Duodenal mucosa (tissue), 2 donors: ENCODE measurements around the gene PDZRN4.
"Not testable (repeated sequence)": the region's sequence is repeated elsewhere in the genome, so short reads cannot be mapped to it uniquely, and the experiment has no call there.

Experiments
- H3K27ac ChIP-seq: one replicate; pipeline ENCODE4 v1.7.0; 2013; ENCODE audit warnings: low read depth, low read length
- H3K27me3 ChIP-seq, 2 donors: one replicate each; pipeline ENCODE4 v1.7.0; 2013; ENCODE audit warnings: low read length in 2 of 2, control low read depth in 1 of 2; ENCODE audit not compliant: insufficient read depth in 2 of 2, control insufficient read depth in 1 of 2
- H3K36me3 ChIP-seq, 2 donors: one replicate each; pipeline ENCODE4 v1.7.0; 2013; ENCODE audit warnings: low read length in 2 of 2, control low read depth in 1 of 2; ENCODE audit not compliant: insufficient read depth in 2 of 2, control insufficient read depth in 1 of 2
- H3K4me1 ChIP-seq, 2 donors: one replicate each; pipeline ENCODE4 v1.7.0; 2013; ENCODE audit warnings: low read length in 2 of 2, control low read depth in 1 of 2; ENCODE audit not compliant: insufficient read depth in 2 of 2, control insufficient read depth in 1 of 2
- H3K4me3 ChIP-seq, 2 donors: one replicate each; pipeline ENCODE4 v1.7.0; 2013; ENCODE audit warnings: low read length in 2 of 2, low read depth in 1 of 2
- H3K9ac ChIP-seq, 2 donors: one replicate each; pipeline ENCODE4 v1.7.0; 2013; ENCODE audit warnings: low read length in 2 of 2, low read depth in 1 of 2
- H3K9me3 ChIP-seq, 2 donors: one replicate each; pipeline ENCODE4 v1.7.0; 2013; ENCODE audit warnings: low read length in 2 of 2, control low read depth in 1 of 2; ENCODE audit not compliant: control insufficient read depth in 1 of 2

PDZRN4 gene

GRCh38 chr12:41530441-41530840 lies 342.3 kb downstream of the PDZRN4 start:
- no peak overlapping the region for H3K9ac ChIP-seq
- H3K4me3 ChIP-seq, result no peak overlapping the region
- H3K4me1 ChIP-seq, result no peaks in the 10 kb centered on the region
- no peaks in the 10 kb centered on the region for H3K9me3 ChIP-seq
- H3K27me3 ChIP-seq, result no peaks in the 10 kb centered on the region
- H3K27ac ChIP-seq, result no peak overlapping the region
- no peaks in the 10 kb centered on the region for H3K36me3 ChIP-seq

DNA sequence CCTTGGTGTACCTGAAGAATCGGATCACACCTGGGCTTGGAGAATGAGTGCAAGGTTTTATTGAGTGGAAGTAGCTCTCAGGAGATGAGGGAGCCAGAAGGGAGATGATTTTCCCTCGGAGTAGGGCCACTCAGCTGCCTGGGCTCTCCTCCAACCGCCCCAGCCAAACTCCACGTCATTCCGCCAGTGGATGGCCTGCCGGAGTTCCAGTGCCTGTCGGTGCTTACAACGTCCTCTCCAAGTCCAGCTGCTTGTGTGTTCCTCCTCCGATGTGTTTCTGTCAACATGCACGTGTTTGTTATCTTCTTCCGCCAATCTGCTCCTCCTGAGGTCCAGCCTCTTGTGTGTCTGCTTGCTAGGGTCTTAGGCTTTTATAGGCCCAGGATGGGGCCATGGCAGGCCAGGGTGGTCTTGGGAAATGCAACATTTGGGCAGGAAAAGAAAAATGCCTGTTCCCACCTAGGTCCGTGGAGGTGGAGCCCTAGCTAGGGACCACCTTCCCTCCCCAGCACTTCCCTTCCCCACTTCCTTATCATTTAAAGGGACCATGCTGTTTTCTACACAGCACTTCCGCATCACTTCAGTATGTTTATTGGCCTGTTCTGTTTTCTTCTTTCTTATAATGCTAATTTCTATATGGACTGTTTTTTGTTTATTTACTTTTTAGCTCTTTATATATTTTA lies 343.2 kb downstream of the PDZRN4 start:
- H3K4me1 ChIP-seq, result no peaks in the 10 kb centered on the region
- H3K36me3 ChIP-seq, result no peaks in the 10 kb centered on the region
- no peaks in the 10 kb centered on the region for H3K27me3 ChIP-seq
- no peak overlapping the region for H3K4me3 ChIP-seq
- H3K27ac ChIP-seq, result no peak overlapping the region
- no peak overlapping the region for H3K9ac ChIP-seq
- H3K9me3 ChIP-seq, result no peaks in the 10 kb centered on the region

DNA sequence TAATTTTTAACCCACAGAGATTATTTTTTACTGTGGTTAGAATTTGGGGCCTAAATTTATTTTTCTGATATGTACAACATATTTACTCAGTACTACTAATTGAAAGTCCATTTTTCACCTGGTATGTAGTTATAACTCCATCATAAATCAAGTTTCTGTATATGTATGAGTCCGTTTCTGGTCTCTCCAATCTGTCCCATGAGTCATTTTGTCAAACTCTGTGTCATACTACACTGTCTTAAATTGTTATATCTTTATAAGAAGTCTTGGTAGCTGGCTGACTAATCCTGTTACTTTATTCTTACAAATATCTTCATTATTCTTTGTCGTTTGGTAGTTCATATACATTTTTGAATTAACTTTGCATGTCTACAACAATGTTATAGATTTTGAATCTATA lies 344.0 kb downstream of the PDZRN4 start:
- Histone ChIP-seq H3K9ac (no peak overlapping the region), H3K9me3 (no peaks in the 10 kb centered on the region), H3K27me3 (no peaks in the 10 kb centered on the region), H3K36me3 (no peaks in the 10 kb centered on the region), H3K4me1 (no peaks in the 10 kb centered on the region), H3K4me3 (no peak overlapping the region), H3K27ac (no peak overlapping the region)

DNA sequence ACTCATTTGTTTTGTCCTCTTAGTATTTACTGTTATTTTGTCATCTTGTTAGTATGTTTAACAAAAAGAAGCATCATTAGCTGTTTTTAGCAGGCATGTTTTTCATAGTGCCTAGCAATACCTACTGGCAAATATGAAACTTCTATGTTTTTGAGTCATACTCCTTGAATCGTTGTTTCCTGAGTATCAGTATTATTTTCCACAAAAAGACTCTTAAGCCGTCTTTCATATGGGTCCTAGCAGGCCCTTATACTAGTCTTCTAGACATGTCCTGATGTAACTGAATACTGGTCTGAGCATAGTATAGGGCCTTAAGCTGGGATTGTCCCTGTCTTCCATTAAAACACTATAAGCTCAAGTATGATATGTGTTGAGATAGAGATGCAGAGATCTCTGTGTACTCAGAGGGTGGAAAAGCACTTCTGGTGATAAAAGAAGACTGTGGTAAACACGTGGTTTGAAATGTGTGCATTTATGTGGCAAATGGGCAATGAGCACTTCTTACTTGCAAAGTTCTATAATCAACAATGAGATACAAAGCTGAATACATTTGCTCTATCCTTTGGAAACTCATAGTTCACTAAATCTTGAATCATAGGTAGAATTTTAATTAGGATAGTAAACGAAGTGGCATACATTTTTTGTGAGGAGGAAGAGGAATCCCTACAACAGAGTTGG lies 348.8 kb downstream of the PDZRN4 start:
- Histone ChIP-seq H3K9ac (no peak overlapping the region), H3K27me3 (no peaks in the 10 kb centered on the region), H3K4me1 (no peaks in the 10 kb centered on the region), H3K36me3 (no peaks in the 10 kb centered on the region), H3K9me3 (no peaks in the 10 kb centered on the region), H3K27ac (no peak overlapping the region), H3K4me3 (no peak overlapping the region)

GRCh38 chr12:41537522-41537921 lies 349.4 kb downstream of the PDZRN4 start:
- Histone ChIP-seq H3K27me3 (no peaks in the 10 kb centered on the region), H3K4me3 (no peak overlapping the region), H3K9me3 (no peaks in the 10 kb centered on the region), H3K36me3 (no peaks in the 10 kb centered on the region), H3K9ac (no peak overlapping the region), H3K4me1 (no peaks in the 10 kb centered on the region), H3K27ac (no peak overlapping the region)

DNA sequence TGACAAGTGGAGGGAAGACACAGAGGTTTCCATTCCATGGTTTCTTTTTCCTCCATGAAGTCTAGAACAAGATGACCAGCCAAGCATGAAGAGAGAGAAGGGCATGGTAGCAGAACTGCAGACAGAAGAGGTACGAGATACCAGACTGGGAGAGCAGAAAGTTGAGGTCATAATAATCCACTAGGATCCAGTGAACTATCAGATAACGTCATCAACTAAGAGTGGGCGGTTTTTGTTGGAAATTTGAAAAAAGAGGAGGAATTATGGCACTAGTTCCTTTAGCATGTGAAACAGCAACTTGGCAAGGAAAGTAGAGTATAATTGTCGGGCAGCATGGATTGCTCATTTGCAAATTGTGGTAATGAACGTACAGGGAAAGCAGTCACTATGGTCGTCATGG lies 357.6 kb downstream of the PDZRN4 start:
- H3K36me3 ChIP-seq, result no peaks in the 10 kb centered on the region
- H3K27me3 ChIP-seq, result no peaks in the 10 kb centered on the region
- no peaks in the 10 kb centered on the region for H3K9me3 ChIP-seq
- no peak overlapping the region for H3K4me3 ChIP-seq
- H3K4me1 ChIP-seq, result no peaks in the 10 kb centered on the region
- H3K27ac ChIP-seq, result no peak overlapping the region
- H3K9ac ChIP-seq, result no peak overlapping the region

DNA sequence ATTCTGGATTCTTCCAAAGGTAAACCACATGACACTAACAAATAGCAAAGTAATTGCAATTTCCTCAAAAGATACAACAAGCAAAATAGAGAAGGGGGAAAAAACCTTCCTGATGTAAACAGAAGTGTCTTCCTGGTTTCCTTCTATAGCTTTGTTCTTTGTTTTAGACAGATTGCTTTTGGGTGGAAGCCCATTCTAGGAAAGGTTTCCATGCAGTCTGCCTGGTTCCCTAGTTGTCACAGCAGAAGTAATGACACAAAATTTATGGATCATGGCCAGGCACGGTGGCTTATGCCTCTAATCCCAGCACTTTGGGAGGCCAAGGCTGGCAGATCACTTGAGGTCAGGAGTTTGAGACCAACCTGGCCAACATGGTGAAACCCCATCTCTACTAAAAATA lies 359.0 kb downstream of the PDZRN4 start:
- H3K4me1 ChIP-seq, H3K4me3 ChIP-seq, H3K9ac ChIP-seq, H3K36me3 ChIP-seq, H3K27me3 ChIP-seq, H3K9me3 ChIP-seq, H3K27ac ChIP-seq: not testable (repeated sequence)

DNA sequence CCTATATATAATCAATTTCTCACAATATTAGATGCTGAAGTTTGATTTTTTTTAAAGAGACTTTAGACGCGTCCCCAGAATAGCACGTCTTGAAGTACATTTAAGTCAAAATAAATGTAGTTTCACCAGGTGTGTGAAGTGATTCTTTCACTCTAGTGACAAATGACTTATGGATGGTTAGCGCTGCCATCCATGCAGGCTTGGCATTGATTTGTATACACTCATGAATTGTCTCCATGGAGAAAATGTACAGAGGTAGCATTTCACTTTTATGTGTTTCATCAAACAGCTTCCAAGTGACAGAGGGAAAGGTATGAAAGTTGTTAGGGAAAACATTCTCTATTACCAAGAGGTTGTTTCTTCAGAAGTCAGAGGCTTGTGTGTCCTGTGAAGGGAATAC lies 360.8 kb downstream of the PDZRN4 start:
- Histone ChIP-seq H3K27ac (no peak overlapping the region), H3K36me3 (no peaks in the 10 kb centered on the region), H3K4me1 (no peaks in the 10 kb centered on the region), H3K9ac (no peak overlapping the region), H3K27me3 (no peaks in the 10 kb centered on the region), H3K9me3 (no peaks in the 10 kb centered on the region), H3K4me3 (no peak overlapping the region)

DNA sequence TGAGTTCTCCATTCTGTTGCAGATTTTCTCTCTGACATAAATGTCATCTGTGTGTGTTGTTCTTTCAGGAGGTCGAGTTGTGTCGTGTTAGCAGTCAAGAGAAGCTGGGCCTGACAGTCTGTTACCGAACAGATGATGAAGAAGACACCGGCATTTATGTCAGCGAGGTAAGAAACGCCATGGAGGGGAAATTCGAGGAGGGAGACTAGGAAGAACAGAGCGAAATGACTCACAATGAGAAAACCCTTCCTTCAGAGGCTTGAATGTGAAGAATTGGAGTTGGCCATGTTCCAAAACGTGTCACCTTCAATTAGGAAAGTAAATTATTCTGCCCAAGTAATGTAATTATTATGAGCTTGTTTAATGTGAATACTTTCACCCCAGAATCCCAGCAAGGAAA lies 364.5 kb downstream of the PDZRN4 start:
- no peak overlapping the region for H3K4me3 ChIP-seq
- no peaks in the 10 kb centered on the region for H3K9me3 ChIP-seq
- no peaks in the 10 kb centered on the region for H3K27me3 ChIP-seq
- H3K36me3 ChIP-seq, result no peaks in the 10 kb centered on the region
- no peaks in the 10 kb centered on the region for H3K4me1 ChIP-seq
- H3K27ac ChIP-seq, result no peak overlapping the region
- H3K9ac ChIP-seq, result no peak overlapping the region

DNA sequence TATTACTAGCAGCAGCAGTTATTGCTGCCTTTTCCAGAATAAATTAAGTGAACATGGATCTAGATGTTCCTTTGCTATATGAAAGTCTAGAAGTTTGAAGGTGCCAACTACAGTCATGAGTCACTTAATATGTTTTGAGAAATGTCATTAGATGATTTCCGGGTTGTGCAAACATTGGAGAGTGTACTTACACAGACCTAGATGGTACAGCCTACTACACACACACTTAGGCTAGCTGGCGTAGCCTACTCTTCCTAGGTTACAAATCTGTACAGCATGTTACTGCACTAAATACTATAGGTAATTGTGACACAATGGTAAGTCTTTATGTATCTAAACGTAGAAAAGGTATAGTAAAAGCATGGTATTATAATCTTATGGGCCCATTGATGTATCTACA lies 368.1 kb downstream of the PDZRN4 start:
- Histone ChIP-seq H3K4me3 (no peak overlapping the region), H3K27me3 (no peaks in the 10 kb centered on the region), H3K4me1 (no peaks in the 10 kb centered on the region), H3K27ac (no peak overlapping the region), H3K9ac (no peak overlapping the region), H3K36me3 (no peaks in the 10 kb centered on the region), H3K9me3 (no peaks in the 10 kb centered on the region)
